Stimulated activated CD4-positive, alpha-beta T cell treated with anti-CD3 and anti-CD28 coated beads, Interleukin-12 subunit alpha, Interleukin-12 subunit beta, amount 100 ng/mL, for 48 hours (primary cell): ENCODE measurements around the gene PRPF4.
"Not testable (repeated sequence)": the region's sequence is repeated elsewhere in the genome, so short reads cannot be mapped to it uniquely, and the experiment has no call there.

Experiments
- DNase-seq, 3 donors: peaks; one replicate each; pipeline ENCODE4 v3.0.0-alpha.2; 2020; ENCODE audit warnings: low read depth in 2 of 3, low spot score in 1 of 3

Gene PRPF4

DNA sequence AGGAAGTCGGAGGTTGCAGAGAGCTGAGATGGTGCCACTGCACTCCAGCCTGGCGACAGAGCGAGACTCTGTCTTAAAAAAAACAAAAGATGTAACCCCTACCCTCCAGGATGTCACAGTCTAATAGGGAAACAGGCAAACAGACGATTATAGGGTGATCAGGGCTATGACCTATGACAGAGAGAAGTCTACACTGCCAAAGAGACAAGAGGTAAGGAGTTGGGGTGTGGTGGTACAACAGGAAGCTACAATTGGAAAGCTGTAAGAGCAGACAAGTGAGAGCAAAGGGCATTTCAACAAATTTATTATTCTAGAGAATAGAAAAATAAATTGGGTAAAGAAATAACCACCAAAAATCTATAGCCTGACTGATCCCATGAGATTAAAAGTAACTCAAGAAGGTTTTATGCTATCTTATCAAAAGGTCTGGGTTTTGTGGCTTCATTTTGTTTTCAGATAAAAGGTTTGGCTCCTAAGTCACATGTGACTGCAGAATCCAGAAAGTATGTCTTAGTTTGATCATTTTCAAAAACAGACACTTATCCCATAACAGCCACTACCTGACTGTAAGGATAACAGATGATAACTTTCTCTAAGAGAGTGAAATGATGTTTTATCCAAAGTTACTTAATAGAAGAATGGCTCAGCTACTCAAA, 7.4 kb upstream of the PRPF4 start:
- no peak for DNase-seq

DNA sequence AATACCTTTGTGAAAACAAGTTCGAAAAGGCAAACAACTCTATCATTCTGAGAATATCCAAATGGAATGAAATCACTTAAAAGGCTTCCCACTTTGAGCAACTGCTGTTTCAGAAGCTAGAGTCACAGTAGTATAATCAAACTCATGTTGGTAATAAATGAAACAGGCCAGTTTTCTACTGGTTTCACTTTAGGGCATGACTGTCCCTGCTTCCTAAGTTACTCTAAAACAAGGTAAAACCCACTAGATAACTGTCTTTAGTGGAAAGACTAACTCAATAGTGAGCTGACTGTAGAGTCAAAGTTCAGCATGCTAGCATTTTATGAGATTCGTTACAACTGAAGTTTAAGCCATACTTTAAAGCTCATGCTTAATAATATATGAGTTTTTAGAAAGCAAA, 6.1 kb upstream of the PRPF4 start:
- no peak for DNase-seq

- DNase-seq, result no peak
Observed at GRCh38 chr9:113269871-113270270, 5.6 kb upstream of the PRPF4 start.

DNA sequence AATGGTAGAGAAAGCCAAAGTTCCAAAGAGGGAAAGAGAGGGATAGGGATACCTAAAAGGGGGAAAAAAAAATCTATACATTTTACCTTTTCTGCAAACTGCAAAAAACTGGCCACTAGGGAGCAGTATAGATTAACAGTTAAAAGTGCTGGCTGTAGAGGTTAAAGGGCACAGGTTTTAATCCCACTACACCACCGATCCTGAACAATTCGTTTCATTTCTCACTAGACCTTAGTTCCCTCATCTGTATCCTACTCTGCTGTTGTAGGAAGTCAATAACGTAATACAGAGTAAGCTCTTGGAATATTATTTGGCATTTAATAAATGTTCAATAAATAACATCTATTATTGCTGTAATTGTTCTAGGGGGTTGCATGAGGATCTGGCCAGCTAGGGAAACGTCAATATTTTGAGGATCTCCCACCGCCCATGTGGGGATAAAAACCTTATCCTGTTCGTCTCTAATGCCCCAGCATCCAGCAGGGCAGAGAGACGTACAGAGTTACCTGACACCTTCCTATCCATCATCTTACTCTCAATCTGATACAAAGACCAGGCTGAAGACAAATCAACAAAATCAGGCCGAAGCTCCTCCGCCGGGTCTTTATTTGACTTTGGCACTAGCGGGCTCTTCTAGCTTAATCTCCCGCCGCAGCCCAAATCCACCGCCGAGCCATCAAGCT, 843 bp upstream of the PRPF4 start:
- peak in 1 of 3 donors; percentile 66 for DNase-seq

DNA sequence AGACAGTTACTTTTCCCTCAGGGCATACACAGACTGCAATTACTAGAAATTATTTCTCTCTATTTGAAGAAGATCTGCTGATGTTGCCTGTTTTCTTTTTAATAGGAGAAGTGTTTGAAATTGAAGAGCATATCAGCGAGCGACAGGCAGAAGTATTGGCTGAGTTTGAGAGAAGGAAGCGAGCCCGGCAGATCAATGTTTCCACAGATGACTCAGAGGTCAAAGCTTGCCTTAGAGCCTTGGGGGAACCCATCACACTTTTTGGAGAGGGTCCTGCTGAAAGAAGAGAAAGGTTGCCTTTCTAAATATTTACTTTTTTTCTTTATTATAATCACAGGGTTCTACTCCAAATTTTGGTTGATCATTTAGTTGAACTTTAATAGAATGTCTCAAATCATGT, 3.4 kb downstream of the PRPF4 start:
- no peak for DNase-seq

- DNase-seq, result no peak
Observed at GRCh38 chr9:113281356-113281755, 5.9 kb downstream of the PRPF4 start.

DNA sequence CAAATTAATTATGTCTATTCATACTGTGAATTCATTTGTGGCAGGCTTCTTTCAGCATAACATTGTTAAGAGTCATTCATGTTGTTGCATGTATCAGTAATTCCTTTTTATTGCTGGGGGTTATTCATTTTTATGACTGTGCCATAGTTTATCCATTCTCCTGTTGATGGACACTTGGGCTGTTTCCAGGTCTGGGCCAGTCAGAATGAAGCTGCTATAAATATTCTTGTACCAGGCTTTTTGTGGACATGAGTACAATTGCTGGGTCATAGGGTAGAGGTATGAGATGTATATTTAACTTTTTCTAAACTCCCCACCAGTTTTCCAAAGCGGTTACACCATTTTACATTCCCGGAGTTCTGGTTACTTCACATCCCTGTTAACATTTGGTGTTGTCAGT, 13.6 kb downstream of the PRPF4 start:
- DNase-seq, result no peak

- DNase-seq, result no peak
Observed at GRCh38 chr9:113290052-113290607, 14.7 kb downstream of the PRPF4 start.

- no peak for DNase-seq
Observed at GRCh38 chr9:113293285-113293878, 17.9 kb downstream of the PRPF4 start.

DNA sequence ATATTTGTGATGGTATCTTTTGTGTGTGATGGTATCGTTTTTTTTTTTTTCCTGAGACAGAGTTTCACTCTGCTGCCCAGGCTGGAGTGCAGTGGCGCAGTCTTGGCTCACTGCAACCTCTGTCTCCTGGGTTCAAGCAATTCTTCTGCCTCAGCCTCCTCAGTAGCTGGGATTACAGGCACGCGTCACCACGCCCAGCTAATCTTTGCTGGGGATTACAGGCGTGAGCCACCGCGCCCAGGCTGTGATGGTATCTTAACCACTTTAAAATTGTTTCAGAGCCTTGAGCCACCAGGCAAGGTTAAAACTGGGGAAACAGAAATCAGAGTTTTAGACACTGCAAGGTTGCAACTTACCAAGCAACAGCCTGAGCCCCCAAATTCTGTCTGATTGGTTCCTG, 20.8 kb downstream of the PRPF4 start:
- not testable (repeated sequence) for DNase-seq

DNA sequence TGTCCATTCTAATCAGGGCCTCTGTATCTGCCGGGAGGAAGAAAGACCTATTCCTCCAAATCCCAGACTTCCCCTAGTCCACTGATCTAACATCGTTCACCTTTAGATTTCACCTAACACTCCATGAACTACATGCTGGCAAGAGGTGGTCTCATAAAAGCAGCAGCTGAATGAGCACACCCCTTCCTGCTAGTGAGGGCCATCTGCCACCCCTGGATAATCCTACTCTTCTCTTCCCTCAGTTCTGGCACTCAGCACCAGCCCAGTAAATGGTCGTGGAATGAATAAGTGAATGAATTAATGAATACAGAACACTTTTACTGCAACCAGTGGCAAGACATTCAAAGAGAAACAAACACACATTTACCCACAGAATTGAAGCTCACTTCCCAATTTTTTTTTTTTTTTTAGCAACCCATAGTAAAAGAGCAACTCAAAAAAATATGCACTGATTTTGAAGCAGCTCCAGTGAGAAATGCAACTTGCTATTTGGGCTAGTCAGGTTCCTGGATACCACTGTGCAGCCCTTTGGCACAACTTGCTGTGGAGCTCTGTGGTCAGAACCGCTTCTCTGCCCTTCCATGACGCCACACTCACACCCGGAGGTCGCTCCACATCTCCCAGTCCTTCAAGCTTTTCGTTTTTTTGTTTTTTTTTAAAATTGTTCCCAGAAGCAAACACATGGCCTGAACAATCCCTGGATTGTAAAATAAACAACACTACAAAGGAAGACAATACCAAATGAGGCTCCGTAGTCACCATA, 21.5 kb downstream of the PRPF4 start:
- no peak for DNase-seq

GRCh38 chr9:113298311-113298710, 22.9 kb downstream of the PRPF4 start:
- DNase-seq, result no peak

DNA sequence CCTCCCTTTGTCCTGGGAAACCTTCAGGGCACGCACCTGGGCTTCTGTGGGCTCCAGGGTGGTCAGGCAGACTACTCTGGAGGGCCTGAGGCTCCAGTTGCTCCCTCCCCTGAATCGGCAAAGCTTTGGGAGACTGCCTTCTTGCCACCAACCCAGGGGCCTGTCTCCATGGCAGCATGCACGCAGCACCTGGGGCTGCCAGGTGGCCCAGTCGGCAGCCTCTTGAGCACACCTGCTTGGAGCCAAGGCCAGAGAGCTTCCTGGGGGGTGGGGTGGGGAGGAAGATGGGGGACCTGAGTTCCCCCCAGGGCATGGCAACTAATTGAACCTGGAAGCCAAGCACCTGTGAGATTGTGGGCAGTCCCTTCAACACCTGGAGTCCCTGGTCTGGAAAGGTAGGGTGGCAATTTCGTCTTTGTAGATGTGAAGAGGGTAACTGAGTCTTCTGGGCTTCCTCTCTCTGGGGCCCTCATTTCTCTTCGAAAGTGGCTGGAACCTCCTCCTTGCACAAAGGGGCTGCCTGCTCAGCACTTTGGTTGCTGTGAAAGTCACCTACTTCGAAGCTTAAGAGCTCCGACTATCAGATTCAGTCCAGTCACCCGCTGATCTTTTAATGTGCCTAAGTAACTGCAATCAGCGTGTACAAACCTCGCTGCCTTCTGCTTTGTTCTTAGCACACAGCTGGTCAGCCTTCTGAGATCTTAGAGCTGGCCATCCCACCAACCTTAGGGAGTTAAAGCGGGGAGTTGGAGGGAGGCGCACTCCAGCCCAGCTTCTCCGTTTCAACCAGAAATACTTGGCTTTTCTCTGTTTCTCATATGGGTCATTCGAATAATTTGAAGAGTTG, 23.7 kb downstream of the PRPF4 start:
- DNase-seq, result no peak

DNA sequence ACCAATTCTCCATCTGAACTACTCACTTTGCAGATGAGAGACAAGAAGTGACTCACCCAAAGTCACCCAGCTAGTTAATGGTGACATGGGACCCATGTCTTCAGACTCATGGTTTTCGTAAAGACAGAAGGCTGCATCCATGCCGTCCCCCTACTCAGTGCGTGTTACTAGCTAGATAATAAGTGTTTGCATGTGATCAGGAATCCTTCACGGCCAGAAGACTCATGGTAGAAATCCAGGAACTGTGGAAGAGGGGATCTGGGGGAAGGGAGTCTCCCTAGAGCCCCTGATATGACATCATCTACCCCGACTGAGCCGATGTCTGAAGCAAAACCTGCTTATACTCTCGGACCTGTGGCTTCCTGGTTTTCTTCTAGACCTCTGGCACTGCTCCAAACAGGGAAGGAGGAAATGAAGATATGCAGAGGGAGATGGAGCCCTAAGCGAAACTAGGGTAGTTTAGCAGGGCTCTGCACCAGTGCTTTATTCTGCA, 24.4 kb downstream of the PRPF4 start:
- DNase-seq, result no peak

DNA sequence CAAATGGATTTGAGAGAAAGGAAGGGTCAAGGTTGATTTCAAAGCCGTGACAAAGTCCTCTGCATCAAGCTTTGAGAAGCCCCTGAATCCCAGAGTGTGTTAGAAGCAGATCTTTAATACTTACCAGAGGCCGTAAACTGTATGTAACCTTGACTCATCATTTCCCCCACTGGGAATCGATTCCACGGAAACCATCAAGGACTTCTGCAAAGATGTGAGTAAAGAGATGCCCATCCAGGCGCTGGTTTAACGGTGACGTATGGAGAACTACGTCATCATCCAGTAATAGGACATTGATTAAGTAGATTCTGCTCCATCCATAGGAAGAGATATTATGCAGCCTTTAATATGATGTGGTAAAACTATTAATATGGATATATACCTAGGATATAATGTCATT, 26.1 kb downstream of the PRPF4 start:
- no peak for DNase-seq

- DNase-seq, result no peak
Observed at GRCh38 chr9:113302792-113303418, 27.4 kb downstream of the PRPF4 start, which contains the start of gene RNF183. TSS of gene RNF183 (minus strand) at chr9:113303376. CDS start at chr9:113298184, 5,192 bp downstream.

DNA sequence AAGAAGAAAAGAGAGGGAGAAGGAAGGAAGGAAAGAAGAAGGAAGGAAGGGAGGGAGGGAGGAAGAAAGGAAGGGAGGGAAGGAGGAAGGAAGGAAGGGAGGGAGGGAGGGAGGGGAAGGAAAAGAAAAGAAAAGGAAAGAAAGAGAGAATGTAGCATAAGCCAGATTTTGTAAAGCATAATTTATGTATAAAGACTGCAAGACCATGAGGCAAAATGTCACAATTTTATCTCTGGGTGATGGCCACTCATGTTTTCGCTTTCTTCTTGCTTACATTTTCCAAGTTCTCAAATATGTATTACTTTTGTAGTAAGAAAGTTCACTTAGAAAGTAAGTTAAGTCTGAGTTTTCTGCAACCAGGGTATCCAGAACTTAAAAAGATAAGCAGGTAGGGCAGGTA, 31.1 kb downstream of the PRPF4 start:
- DNase-seq, result no peak

GRCh38 chr9:113307396-113307975, 32.0 kb downstream of the PRPF4 start:
- no peak for DNase-seq

DNA sequence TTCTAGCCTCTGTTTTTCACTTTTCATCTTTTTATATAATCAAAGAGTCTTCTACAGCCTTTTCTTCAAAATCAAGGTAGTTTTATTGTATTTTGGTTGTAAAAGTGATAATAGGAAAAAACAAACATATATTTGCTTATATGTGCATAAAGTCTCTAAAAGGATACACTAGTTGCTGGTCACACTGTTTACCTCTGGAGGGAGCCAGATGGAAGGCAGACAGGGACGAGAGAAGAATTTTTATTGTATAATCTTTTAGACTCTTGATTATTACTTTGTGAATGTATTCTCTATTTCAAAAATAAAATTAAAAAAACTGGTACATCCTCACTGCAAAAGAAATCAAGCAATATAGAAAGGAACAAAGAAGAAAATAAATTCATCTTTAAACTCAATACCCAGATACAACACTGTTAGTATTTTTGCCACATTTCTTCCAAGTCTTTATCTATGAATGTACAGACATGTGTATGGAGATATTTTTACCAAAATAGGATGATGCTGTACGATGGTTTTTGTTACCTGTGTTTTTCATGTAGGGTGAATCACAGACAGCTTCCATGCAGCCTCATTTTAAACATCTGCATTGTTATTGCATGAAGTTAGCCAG, 33.9 kb downstream of the PRPF4 start:
- peak in 2 of 3 donors; percentile 5 to 20 for DNase-seq
